PFSK-1 (cell line): Measurements from ENCODE around the gene NAB1.

Experiments used
- FOXP2 ChIP-seq: optimal IDR thresholded peaks from 2 replicates; pipeline ENCODE3; 2011; ENCODE audit warnings: borderline replicate concordance, control low read depth, inconsistent platforms; ENCODE audit not compliant: insufficient read depth; ENCODE audit errors: extremely low read length, extremely low read depth
- POLR2AphosphoS5 ChIP-seq: IDR thresholded peaks from 2 replicates; pipeline ENCODE4 v1.6.1; 2012; ENCODE audit warnings: low read depth, mild to moderate bottlenecking, control low read depth, low read length, moderate library complexity
- SIN3A ChIP-seq: IDR thresholded peaks from 2 replicates; pipeline ENCODE4 v1.6.1; 2012; ENCODE audit warnings: mild to moderate bottlenecking, low read length, moderate library complexity, borderline replicate concordance; ENCODE audit not compliant: insufficient read depth
- TAF1 ChIP-seq: IDR thresholded peaks from 2 replicates; pipeline ENCODE4 v1.6.1; 2012; ENCODE audit warnings: low read length, control low read depth, borderline replicate concordance; ENCODE audit not compliant: insufficient read depth
- TF ChIP-seq, protein P1 (sequence below), 2 experiments: IDR thresholded peaks; 2 replicates each; pipeline versions ENCODE4 v1.6.1 to v1.8.0; 2011 to 2012; ENCODE audit warnings: low read depth in 2 of 2, low read length in 2 of 2, control low read depth in 1 of 2, inconsistent platforms in 1 of 2, mild to moderate bottlenecking in 1 of 2, moderate library complexity in 1 of 2; ENCODE audit not compliant: insufficient read depth in 1 of 2

Gene NAB1

DNA sequence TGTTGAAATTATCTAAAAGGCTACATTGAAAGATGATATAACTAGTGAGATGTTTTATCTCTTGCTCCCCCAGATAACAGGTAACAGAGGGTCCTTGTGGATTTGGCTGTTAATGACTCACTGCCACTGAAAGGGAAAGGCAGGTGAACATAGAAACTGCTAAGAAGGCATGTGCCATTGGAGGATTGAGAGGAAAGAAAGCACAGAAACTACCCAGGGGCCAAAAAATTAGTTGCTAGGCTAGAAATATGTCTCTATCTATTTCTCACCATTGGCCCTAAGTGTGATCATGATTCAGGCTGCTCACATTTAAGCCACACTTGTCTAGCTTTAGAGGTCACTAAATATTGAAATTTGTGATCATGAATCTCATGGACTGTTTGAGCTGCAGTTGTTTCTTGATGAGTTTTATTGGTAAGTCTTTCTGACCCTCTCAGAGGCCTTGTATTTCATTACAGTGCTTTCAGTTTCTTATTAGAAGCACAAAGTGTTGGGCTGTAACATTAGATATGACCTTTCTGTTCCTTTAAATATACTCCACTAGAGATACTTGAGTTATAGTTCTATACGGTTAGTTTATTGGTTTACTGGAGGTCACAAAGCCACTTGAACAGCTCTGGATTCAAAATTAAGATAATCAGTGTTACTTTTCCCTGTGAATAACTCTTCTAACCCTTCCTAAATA, 26.2 kb downstream of the NAB1 start:
- TF ChIP-seq FOXP2: no peak
- TF ChIP-seq, protein P1, sequence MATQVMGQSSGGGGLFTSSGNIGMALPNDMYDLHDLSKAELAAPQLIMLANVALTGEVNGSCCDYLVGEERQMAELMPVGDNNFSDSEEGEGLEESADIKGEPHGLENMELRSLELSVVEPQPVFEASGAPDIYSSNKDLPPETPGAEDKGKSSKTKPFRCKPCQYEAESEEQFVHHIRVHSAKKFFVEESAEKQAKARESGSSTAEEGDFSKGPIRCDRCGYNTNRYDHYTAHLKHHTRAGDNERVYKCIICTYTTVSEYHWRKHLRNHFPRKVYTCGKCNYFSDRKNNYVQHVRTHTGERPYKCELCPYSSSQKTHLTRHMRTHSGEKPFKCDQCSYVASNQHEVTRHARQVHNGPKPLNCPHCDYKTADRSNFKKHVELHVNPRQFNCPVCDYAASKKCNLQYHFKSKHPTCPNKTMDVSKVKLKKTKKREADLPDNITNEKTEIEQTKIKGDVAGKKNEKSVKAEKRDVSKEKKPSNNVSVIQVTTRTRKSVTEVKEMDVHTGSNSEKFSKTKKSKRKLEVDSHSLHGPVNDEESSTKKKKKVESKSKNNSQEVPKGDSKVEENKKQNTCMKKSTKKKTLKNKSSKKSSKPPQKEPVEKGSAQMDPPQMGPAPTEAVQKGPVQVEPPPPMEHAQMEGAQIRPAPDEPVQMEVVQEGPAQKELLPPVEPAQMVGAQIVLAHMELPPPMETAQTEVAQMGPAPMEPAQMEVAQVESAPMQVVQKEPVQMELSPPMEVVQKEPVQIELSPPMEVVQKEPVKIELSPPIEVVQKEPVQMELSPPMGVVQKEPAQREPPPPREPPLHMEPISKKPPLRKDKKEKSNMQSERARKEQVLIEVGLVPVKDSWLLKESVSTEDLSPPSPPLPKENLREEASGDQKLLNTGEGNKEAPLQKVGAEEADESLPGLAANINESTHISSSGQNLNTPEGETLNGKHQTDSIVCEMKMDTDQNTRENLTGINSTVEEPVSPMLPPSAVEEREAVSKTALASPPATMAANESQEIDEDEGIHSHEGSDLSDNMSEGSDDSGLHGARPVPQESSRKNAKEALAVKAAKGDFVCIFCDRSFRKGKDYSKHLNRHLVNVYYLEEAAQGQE (IDR thresholded peaks at IDR 0.05; ENCODE audit: insufficient read depth in 1 of 2, low read depth in 2 of 2, low read length in 2 of 2): no peak
- no peak for TF ChIP-seq POLR2AphosphoS5
- no peak for TF ChIP-seq SIN3A
- no peak for TF ChIP-seq TAF1

GRCh38 chr2:190677255-190677654, 28.4 kb downstream of the NAB1 start:
- TF ChIP-seq TAF1 (no peak), SIN3A (no peak), FOXP2 (no peak), POLR2AphosphoS5 (no peak)
- TF ChIP-seq, protein P1 (IDR thresholded peaks at IDR 0.05; ENCODE audit: insufficient read depth in 1 of 2, low read depth in 2 of 2, low read length in 2 of 2): no peak

DNA sequence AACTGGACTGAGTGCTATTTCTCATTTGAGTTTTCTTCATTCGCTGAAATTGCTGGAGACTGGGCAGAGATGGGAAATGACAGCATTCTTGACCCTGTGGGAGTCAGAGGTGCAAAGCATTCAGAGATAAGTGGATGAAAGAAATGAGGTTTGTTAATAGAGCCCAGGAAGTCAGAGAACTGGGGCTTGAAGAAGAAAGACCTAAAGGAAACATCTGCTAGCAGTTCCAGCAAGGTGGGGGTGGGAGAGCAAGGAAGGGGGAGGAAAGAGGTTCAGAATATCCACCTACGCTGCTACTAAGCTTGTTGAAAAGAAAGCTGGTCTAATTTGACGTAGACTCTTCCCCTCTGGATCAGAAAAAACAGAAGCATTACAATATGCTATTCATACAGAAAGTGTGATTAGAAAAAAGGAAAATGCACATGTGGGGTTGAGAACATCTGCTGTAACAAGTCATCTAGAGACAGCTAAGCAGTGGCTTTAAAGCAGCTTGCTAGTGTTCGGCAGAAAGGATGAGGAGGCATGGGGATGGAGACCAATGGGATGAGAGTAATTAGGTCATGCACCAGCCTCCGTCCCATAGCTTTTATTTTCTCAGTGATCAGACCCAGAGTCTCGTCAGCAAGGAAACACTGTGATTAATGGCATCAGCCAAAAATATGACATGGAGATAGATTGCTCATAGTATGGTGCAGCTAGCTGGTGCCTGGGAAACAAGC, 29.7 kb downstream of the NAB1 start:
- TF ChIP-seq POLR2AphosphoS5 (no peak), TAF1 (no peak), FOXP2 (no peak), SIN3A (no peak)
- TF ChIP-seq, protein P1 (IDR thresholded peaks at IDR 0.05; ENCODE audit: insufficient read depth in 1 of 2, low read depth in 2 of 2, low read length in 2 of 2): no peak

GRCh38 chr2:190679391-190679790, 30.5 kb downstream of the NAB1 start:
- TF ChIP-seq POLR2AphosphoS5 (no peak), SIN3A (no peak), TAF1 (no peak), FOXP2 (no peak)
- TF ChIP-seq, protein P1 (IDR thresholded peaks at IDR 0.05; ENCODE audit: insufficient read depth in 1 of 2, low read depth in 2 of 2, low read length in 2 of 2): no peak
